ENCODE data around the gene MLLT3.

- no peak for TF ChIP-seq CTCF (IDR thresholded peaks at IDR 0.05)
- TF ChIP-seq POLR2A (IDR thresholded peaks at IDR 0.05), result no peak
These were observed 303.1 kb downstream of the MLLT3 start for GRCh38 chr9:20319241-20319640.
